GM18517 (cell line): Measurements from ENCODE around the gene SEMA4C.
"Not testable (repeated sequence)": the region's sequence is repeated elsewhere in the genome, so short reads cannot be mapped to it uniquely, and the experiment has no call there.

Experiments
- ATAC-seq: cut with Tn5 transposase; IDR thresholded peaks from one replicate; pipeline ENCODE4 v1.9.1; 2021; ENCODE audit warnings: mild to moderate bottlenecking, moderate library complexity; ENCODE audit not compliant: unreplicated experiment

The SEMA4C gene

DNA sequence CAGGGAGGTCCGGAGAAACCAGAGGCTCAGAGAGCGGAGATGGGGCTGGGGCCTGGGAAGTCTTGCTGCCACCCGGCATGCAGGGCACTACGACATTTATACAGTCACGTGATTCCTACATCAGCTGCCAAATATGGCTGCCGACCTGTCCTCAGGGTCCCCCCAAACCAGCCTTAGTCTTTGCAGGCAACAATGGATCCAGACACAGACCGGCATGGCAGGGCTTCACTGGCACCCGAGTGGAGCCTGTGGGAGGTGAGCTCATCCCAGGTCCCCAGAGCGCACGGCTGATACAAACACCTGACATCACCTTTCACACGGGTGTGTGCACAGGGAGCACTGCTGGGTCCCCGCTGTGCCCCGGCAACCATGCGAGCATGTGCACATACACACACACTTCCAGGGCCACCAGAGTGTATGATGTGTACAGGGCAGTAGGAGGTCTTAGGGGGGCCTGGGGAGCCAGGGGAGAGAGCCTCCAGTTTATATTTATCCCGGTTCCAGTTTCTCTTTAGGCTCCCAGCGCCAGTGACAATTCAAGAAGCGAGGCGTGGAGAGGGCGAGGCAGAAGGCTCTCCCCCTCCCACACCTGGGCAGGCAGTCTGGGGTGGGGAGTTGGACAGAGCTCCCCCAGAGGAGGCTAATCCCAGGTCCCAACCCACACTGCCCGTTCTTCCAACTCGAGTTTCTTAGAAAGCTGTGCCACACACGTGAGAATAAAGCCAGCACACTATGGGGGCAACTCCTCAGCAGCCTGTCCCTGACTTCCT is 2.7 kb downstream of the SEMA4C start:
- no peak for ATAC-seq

GRCh38 chr2:96866586-96866985 is 3.3 kb downstream of the SEMA4C start:
- ATAC-seq = no peak

GRCh38 chr2:96866149-96866548 is 3.7 kb downstream of the SEMA4C start:
- ATAC-seq = no peak

GRCh38 chr2:96865654-96866053 is 4.2 kb downstream of the SEMA4C start:
- ATAC-seq = no peak

DNA sequence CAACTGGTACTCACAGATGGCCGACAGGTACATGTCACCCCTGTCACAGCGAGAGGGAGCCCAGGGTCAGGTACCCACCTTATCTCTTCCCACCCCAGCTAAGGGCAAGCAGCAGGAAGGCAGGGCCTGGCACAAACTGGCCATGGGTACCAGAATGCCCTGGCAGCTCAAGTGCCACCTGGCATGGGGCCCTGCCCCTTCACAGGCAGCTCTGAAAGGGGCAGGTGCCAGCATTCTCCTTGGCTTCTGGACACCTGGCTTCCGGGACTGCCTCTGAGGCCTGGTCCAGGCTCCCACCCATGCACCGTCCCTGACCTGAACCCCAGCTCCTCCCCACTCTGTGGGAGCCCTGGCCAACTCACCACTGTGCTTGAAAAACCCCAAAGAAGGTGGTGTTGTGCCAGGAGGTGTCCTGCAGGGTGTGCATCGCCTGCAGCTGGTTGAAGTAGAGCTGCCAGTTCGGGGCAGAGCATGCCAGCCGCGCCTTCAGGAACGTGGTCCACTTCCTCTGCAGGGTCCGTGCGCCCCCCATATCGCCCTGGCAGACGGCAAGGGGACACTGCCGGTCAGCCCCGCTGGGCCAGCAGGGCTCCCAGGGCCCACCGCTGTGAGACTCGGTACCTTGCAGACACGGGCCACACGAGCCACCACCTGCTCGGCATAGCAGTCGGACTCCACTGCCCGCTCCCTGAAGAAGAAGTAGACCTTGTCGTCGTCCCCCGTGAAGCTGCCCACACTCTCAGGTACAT is 5.4 kb downstream of the SEMA4C start:
- no peak for ATAC-seq

- no peak for ATAC-seq
Observed at GRCh38 chr2:96863575-96864342, 6.1 kb downstream of the SEMA4C start.

- ATAC-seq = not testable (repeated sequence)
Observed at GRCh38 chr2:96863056-96863455, 6.8 kb downstream of the SEMA4C start.

- no peak for ATAC-seq
Observed at GRCh38 chr2:96861074-96861473, 8.8 kb downstream of the SEMA4C start.

- ATAC-seq = no peak
Observed at GRCh38 chr2:96860065-96861029, 9.5 kb downstream of the SEMA4C start.

GRCh38 chr2:96859681-96860064 is 10.2 kb downstream of the SEMA4C start:
- no peak for ATAC-seq

GRCh38 chr2:96859099-96859649 is 10.7 kb downstream of the SEMA4C start:
- ATAC-seq = no peak

DNA sequence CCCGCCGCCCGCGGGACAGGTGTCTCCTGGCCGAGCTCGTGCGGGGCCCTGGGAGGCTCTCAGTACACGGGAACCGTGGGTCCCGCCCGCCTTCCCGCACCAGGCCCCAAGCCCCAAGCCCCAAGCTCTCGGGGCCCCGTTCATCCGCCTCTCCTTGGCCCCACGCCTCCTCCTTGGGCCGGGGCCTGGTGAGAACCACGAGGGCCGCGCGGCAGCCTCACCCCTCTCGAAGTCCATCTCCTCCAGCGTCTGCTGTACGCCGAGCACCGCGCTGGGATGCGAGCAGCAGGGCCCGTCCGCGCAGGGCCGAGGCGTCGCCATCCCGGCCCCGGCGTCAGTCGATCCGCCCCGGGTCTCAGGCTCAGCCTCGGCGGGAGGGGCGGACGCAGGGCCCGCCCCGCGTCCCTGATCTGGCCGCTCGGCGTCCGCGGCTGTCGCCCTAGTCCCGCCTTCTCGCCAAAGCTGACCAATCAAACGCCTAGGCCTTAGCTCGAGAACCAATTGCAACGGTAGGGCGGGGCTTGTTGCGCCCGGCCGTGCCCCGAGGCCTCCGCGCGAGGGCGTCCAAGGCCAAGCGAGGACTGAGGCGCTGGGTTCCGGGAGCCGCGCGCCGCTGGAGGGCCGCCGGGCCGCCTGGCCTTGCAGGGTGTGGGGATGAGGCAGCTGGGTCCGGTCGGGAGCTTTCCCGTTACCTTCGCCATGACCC is 12.1 kb downstream of the SEMA4C start, which contains the start of gene ANKRD39:
ANKRD39 (minus strand) TSS at position 350 of the 706 bp plus-strand sequence; CDS start at position 321, 29 bp downstream.
- ATAC-seq = peak; percentile 91

DNA sequence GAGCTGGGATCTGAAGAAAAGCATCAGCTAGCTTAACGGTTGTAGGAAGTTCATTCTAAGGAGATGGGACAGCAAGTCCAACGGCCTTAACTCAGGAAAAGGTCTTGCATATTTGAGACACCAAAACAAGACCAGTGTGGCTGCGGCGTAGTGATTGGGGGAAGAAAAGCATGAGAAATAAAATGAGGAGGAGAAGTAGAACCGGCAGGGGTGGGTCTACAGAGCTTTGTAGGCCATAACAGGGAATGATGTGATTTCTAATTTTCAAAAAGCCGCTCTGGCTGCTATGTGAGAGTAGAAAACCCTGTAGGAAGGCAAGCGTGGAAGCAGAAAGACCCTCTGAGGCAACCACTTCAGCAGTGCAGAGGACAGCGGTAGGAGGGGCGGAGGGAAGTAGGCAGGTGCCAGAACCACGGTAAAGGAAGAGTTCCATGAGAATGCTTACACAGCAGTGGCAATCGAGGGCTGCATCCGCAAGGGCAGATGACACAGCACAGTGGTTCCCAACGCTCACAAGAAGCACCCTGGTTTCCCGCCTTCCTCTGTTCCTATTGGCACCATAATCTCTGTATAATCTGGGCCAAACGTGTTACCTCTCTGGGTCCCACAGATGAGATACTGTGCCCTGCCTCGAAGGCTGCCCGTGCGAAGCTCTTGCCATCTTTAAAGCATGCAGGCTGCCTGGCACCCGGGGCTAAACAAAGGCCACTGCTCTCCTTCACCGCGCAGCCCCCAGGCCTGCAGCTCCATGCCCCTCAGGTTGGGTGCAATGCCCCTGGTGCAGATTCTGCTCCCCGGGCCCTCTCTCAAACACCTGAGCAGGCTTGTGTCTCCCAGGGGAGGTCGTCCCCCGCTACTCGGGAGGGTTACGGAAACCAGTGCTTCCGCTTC is 12.9 kb downstream of the SEMA4C start:
- no peak for ATAC-seq

DNA sequence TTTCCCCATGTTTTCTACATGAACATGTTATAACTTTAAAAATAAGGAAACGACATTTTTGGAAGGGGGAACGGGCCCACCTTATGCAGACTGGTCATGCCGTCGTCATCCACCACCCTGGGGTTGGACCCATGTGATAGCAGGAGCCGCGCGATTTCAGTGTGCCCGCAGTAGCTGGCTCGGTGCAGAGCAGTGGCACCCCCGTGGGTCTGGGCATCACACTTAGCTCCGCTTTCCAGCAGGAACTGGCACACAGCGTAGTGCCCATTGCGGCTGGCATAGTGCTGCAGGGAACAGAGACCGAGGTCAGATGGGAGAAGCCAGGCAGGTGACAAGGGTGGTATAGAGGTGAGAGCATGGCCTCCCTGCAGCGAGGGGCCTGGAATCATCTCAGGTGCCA is 16.6 kb downstream of the SEMA4C start:
- ATAC-seq = no peak

- ATAC-seq = no peak
Observed at GRCh38 chr2:96852667-96853066, 17.2 kb downstream of the SEMA4C start.

GRCh38 chr2:96848264-96848663 is 21.6 kb downstream of the SEMA4C start:
- ATAC-seq = no peak

- ATAC-seq = no peak
Observed at GRCh38 chr2:96847586-96847985, 22.3 kb downstream of the SEMA4C start.

DNA sequence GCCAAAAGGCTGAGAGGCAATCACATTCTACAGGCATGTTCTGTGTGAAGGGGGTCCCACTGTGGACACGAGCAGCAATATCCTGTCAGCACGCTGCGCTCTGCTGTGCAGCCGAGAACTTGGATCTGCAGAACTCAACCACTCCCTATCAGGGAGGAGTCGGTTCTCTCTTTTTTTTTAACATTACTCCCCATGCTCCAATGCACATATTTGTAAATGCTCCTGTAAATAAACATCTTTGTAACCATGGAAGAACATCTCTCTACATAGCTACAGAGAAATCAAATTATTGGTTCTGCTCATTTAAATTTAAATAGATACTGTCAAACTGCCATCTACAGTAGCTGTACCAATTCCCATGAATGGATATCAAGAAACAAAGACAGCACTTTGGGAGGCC is 23.1 kb downstream of the SEMA4C start:
- no peak for ATAC-seq
